Renal pelvis (tissue), 4 donors: ENCODE measurements around the gene ANKRD11. TPM values are rescaled to one million over a fixed set of nuclear protein-coding genes. Genes with fewer than 3 reads are reported as not detected.

ENCODE experiments used
- DNase-seq: peaks from one replicate; pipeline ENCODE4 v3.0.0-alpha.2; 2013
- polyA plus RNA-seq, 3 donors: library from polyadenylated mRNA; unstranded; fragments of 120-200 nt; gene quantifications; one replicate each; pipeline ENCODE4 v1.2.1, GENCODE V29; 2013; ENCODE audit not compliant: insufficient read length in 3 of 3

The ANKRD11 gene
- polyA plus RNA-seq, 3 donors = 98.8 to 129 (median 113) TPM

DNA sequence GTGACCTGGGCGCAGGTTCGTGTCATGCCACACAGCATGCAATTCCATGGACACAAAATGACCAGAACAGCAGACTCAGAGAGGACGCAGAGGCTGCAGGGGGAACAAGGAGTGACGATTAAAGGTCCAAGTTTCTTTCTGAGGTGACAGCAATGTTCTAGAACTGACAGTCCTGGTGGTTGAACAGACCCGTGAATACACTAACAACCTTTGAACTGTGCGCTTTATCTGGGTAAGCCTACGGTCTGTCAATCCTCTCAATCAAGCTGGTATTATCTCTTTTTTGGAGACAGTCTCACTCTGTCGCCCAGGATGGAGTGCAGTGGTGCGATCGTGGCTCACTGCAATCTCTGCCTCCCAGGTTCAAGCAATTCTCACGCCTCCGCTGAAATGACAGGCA is 138.7 kb downstream of the ANKRD11 start:
- DNase-seq = no peak

GRCh38 chr16:89350701-89351380 is 139.5 kb downstream of the ANKRD11 start:
- DNase-seq = no peak

- DNase-seq = no peak
These were observed 140.3 kb downstream of the ANKRD11 start for GRCh38 chr16:89349947-89350633.

DNA sequence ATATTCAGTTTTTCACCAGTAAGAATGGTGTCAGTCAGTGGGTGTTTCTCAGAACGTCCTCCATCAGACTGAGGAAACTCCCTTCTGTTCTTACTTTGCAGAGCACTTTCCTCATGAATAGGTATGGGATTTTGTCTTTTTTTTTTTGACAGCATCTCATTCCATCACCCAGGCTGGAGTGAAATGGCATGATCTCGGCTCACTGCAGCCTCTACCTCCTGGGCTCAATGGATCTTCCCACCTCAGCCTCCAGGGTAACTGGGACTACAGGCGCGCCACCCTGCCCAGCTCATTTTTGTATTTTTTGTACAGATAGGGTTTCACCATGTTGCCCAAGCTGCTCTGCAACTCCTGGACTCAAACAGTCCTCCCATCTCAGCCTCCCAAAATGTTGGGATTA is 142.6 kb downstream of the ANKRD11 start:
- no peak for DNase-seq

- no peak for DNase-seq
These were observed 143.5 kb downstream of the ANKRD11 start for GRCh38 chr16:89346869-89347268.

DNA sequence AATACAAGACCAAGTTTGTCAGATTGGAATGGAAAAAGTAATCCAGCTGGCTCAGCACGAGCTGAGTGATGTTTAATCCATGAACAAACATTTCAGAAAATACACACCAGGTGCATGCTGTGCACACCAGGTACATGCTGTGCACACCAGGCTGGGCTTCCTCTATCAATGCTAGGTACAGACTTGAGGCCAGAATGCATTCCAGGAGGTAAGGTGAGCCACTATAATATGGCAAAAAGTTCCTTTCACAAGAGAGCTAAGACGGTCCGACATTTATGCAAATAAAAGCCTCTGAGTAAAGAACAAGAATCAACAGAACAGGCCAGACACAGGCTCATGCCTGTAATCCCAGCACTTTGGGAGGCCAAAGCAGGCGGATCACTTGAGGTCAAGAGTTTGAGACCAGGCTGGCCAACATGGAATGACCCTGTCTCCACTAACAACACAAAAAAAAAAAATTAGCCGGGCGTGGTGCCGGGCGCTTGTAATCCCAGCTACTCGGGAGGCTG is 144.7 kb downstream of the ANKRD11 start:
- no peak for DNase-seq

- DNase-seq = no peak
These were observed 145.3 kb downstream of the ANKRD11 start for GRCh38 chr16:89344846-89345611.

DNA sequence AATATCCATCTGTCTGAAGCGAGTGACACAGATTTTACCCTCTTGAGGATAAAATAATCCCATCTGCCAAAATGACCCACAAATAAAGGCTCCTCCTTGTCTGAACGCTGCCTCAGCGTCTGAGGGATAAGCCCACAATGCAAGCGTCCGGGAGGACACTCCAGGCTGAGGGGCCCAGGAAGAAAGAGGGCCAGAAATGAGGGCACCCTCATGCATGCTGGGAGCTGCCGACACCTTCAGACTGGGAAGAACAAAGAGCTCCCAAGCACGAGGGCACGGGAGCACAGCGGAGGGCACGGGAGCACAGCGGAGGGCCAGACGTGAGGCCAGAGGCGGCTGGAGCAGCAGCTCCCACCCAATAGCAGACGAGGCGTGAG is 145.9 kb downstream of the ANKRD11 start:
- no peak for DNase-seq

GRCh38 chr16:89343501-89344457 is 146.6 kb downstream of the ANKRD11 start:
- peak; percentile 54 for DNase-seq

DNA sequence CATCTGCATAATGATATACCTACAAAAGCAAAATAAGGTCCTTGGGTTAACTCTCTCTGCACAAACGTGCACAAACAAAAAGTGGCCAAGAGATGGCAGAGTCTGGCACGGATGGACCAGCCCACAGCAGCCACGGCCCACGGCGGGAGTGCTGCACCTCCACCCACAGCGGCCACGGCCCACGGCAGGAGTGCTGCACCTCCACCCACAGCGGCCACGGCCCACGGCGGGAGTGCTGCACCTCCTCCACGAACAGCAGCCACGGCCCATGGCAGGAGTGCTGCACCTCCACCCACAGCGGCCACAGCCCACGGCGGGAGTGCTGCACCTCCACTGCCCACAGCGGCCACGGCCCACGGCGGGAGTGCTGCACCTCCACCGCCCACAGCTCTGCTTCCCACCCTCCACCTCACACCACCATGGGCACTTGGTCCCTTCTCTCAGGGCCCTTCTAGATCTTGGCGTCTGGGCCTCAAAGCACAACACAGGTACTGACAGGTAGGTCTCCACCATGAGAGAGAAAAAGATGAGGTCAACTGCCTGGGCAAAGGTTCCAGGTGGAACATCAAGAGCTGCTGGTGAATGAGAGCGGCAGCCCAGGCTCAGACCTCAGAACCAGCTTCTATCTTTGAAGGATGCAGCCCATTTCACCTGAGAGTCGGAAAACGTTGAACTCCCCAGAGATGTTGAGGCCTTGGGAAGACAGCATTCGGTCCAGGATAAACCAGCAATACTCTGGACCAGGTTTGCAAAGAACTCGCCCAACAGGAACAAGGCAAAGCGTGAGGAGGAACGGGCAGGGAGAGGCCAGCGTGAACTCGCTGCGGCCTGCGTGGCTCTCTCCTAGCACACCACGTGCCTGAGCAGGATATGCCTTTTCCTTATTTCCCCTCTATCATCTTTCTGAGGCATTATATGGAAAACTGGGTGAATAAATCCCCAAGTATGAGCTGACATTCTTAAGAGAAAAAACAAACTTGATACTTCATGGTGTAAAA is 148.4 kb downstream of the ANKRD11 start:
- DNase-seq = no peak

DNA sequence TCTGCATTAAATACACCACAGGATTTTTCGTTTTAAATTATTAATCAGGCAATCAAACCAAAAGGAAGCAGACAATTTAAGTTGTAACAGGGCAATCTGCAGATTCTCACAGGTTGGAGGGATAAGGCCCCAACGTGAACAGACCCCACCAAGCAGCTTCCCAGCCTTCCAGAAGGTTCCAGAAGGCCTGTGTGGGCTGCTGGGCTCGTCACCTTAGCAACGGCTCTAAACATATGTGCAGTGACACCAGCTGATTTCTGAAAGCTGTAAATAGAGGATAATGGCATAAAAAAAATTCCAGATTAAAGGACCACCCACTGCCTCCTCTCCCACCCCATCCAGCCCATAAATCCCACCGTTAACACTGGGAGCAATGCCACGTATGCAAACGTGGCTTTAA is 149.1 kb downstream of the ANKRD11 start:
- DNase-seq = no peak

DNA sequence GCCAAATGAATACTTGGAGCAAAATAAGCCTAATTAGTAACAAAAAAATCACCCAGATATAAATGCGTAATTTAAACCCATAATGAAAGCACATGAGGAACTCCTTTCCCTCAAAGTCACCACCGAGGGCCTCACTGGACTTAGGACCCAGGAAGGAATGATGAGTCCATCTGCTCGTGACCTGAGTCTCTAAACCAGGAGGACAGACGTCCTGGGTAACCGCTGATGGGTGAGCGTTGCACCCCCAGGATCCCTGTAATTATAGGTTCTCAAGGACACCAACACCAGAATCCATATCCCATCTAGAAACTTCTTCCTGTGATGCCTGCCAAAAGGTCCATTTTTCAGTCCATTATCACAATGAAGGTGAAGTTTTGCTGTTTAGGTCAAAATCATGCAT is 151.5 kb downstream of the ANKRD11 start:
- DNase-seq = no peak

GRCh38 chr16:89337965-89338364 is 152.4 kb downstream of the ANKRD11 start:
- no peak for DNase-seq

- no peak for DNase-seq
These were observed 154.4 kb downstream of the ANKRD11 start for GRCh38 chr16:89335803-89336485.

- DNase-seq = no peak
These were observed 155.2 kb downstream of the ANKRD11 start for GRCh38 chr16:89334988-89335802.

DNA sequence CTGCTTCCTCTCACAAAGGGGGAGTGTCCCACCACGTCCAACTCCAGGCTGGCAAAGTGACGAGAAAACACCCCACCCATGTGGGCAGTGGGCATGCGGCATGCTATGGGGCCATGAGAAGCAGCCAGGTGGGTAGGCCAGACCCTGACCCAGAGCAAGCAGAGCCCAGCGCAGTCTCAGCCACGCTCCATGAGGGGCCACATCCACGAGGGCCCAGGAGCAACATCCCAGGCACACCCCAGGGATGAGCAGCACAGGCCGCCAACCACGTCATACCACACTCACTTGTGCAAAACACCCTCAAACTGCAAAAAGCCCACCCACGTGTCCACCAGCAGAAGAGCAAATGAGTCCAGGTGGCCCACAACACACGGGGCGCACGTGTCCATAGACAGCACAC is 155.9 kb downstream of the ANKRD11 start:
- DNase-seq = no peak

- no peak for DNase-seq
These were observed 156.3 kb downstream of the ANKRD11 start for GRCh38 chr16:89334050-89334449.

- peak; percentile 72 for DNase-seq
These were observed 156.9 kb downstream of the ANKRD11 start for GRCh38 chr16:89333401-89334001.
